GM12864 (cell line): ENCODE measurements around the gene FAAP100.

Experiments used
- DNase-seq: peaks from one replicate; pipeline ENCODE4 v3.0.0-alpha.2; 2011; ENCODE audit warnings: low read depth
- H3K4me3 ChIP-seq: 2 replicates; pipeline ENCODE4 v1.5.1; 2011; ENCODE audit warnings: mild to moderate bottlenecking, low read depth, low read length, control low read depth
- CTCF ChIP-seq: IDR thresholded peaks from 2 replicates; pipeline ENCODE4 v1.5.1; 2011; ENCODE audit warnings: low read depth, mild to moderate bottlenecking, moderate library complexity, low read length, control low read depth, inconsistent platforms; ENCODE audit errors: missing control alignments

FAAP100 gene

DNA sequence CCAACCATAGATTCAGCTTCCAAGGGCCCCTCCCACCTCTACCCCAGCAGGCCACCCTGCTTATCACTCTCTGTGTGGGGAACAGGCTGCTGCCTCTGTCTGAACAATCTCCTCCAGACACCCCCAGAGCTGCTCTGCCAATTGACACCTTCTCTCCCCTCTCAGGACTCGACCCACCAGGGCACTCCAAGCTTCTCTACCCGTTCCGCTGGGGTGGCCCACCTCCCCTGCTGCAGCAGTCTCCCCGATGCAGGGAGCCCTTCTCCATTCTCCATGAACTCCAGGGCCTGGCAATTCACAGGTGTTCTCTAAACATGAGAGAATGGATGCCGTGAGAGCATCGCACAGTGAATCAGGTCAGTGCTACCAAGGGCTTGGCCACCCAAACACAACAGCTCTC lies 28.3 kb upstream of the FAAP100 start:
- DNase-seq: no peak
- no peak overlapping the region for H3K4me3 ChIP-seq

GRCh38 chr17:81579821-81580321 lies 27.7 kb upstream of the FAAP100 start:
- no peak overlapping the region for H3K4me3 ChIP-seq
- no peak for DNase-seq
- TF ChIP-seq CTCF: no peak

More for the DNA sequence above, 28.3 kb upstream of the FAAP100 start:
- TF ChIP-seq CTCF: no peak

- no peak for TF ChIP-seq CTCF
- DNase-seq: no peak
- no peak overlapping the region for H3K4me3 ChIP-seq
Observed at GRCh38 chr17:81579298-81579697, 27.1 kb upstream of the FAAP100 start.

DNA sequence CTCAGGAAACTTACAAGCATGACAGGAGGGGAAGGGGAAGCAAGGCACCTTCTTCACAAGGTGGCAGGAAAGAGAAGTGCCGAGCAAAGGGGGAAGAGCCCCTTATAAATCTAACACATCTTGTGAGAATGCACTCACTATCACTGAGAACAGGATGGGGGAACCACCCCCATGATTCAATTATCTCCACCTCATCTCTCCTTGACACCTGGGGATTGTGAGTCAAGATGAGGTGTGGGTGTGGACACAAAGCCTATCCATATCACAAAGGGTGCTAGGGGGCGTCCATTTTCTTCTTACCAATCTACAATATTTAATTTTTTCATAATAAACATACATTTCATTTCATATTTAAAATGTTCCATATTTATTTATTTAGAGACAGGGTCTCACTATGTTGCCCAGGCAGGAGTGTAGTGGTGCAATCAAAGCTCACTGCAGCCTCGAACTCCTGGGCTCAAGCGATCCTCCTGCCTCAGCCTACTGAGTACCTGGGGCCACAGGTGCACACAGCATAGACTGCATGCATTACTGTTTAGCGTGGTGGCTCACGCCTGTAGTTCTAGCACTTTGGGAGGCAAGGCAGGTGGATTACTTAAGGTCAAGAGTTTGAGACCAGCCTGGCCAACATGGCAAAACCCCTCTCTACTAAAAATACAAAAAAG lies 26.5 kb upstream of the FAAP100 start:
- no peak overlapping the region for H3K4me3 ChIP-seq
- TF ChIP-seq CTCF: no peak
- no peak for DNase-seq

- DNase-seq: no peak
Observed at GRCh38 chr17:81578038-81578441, 25.9 kb upstream of the FAAP100 start.

DNA sequence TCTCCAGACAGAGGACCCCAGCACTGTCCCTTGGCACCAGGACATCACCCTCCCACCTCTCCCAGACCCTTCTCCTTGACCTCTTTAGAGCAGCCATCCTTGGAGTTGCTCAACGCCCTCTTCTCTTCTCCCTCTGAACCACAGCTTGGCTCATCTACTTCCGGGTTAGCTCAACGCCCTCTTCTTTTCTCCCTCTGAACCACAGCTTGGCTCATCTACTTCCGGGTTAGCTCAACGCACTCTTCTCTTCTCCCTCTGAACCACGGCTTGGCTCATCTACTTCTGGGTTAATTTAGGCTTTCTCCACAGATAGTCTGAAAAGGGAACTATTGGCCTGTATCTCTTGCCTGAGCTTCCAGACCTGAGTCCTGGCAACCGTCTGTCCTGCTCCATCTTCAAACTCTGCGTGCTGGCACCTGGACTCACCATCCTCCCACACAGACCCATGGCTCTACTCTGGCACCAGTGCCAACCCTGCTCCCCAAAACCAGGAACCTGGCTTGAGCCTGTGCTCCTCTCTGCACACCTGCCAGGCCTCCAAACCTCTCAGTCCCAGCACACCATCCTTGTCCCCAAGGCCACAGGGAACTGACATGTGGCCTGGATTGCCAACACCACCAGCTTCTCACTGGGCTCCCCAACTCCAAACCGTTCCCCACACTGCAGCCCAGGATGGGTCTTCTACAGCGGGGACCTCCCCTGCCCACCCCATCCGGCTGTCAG lies 25.3 kb upstream of the FAAP100 start:
- no peak for DNase-seq
- H3K4me3 ChIP-seq: no peak overlapping the region
- TF ChIP-seq CTCF: no peak

More at GRCh38 chr17:81578038-81578441, 25.9 kb upstream of the FAAP100 start:
- H3K4me3 ChIP-seq: no peak overlapping the region
- TF ChIP-seq CTCF: no peak
